Measurements from ENCODE around the gene ENKD1.

Gene ENKD1

DNA sequence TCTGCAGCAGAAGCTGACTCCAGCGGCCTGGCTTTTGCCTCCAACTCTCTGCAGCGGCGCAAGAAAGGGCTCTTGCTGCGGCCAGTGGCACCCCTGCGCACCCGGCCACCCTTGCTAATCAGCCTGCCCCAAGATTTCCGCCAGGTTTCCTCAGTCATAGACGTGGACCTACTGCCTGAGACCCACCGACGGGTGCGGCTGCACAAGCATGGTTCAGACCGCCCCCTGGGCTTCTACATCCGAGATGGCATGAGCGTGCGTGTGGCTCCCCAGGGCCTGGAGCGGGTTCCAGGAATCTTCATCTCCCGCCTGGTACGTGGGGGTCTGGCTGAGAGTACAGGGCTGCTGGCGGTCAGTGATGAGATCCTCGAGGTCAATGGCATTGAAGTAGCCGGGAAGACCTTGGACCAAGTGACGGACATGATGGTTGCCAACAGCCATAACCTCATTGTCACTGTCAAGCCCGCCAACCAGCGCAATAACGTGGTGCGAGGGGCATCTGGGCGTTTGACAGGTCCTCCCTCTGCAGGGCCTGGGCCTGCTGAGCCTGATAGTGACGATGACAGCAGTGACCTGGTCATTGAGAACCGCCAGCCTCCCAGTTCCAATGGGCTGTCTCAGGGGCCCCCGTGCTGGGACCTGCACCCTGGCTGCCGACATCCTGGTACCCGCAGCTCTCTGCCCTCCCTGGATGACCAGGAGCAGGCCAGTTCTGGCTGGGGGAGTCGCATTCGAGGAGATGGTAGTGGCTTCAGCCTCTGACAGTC, 4.5 kb downstream of the ENKD1 start:
- ChIA-PET POLR2A (ENCODE audit: low non-redundant PET) (interaction anchor here (0.5 kb wide), 1 partner anchor 132 kb away, joined by 3 read pairs; no protein-coding TSS in a partner anchor), CTCF (interaction anchor here (0.6 to 2.3 kb wide), 3 partner anchors 11 to 141 kb away, joined by 3 to 11 read pairs (median 3); no protein-coding TSS in a partner anchor)
- DNase-seq (ENCODE audit: low spot score): no peak
- peak overlapping the region; percentile 92 for H3K27ac ChIP-seq
- TF ChIP-seq, protein P1, sequence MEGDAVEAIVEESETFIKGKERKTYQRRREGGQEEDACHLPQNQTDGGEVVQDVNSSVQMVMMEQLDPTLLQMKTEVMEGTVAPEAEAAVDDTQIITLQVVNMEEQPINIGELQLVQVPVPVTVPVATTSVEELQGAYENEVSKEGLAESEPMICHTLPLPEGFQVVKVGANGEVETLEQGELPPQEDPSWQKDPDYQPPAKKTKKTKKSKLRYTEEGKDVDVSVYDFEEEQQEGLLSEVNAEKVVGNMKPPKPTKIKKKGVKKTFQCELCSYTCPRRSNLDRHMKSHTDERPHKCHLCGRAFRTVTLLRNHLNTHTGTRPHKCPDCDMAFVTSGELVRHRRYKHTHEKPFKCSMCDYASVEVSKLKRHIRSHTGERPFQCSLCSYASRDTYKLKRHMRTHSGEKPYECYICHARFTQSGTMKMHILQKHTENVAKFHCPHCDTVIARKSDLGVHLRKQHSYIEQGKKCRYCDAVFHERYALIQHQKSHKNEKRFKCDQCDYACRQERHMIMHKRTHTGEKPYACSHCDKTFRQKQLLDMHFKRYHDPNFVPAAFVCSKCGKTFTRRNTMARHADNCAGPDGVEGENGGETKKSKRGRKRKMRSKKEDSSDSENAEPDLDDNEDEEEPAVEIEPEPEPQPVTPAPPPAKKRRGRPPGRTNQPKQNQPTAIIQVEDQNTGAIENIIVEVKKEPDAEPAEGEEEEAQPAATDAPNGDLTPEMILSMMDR (conservative IDR thresholded peaks at IDR 0.05; ENCODE audit: low read depth): no peak

DNA sequence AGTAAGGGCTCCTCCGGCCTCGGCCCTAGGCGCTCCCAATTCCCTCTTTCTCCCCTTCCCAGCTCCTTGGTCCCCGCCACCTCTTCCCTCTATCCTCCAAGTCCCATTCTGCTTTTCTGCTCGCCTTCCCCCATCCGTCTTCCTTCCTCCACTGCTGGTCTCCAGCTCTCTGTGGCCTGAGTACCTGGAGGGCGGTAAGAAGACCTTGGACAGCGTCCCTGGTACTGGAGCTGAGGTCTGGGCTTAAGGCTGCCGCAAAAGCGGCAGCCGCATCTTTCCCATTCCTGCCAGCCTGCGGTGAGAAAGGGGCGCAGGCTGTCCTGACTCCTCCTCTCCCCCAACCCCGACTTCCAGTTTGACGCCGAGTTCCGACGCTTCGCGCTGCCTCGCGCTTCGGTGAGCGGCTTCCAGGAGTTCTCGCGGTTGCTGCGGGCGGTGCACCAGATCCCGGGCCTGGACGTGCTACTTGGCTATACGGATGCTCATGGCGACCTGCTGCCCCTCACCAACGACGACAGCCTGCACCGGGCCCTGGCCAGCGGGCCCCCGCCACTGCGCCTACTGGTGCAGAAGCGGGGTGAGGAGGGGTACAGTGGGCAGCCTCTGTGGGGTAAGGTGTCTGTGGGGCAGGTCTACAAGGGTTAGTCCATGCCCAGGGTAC, 5.3 kb downstream of the ENKD1 start:
- H3K27ac ChIP-seq: peak overlapping the region; percentile 92
- ChIA-PET POLR2A (ENCODE audit: low non-redundant PET) (no interaction called here), CTCF (interaction anchor here (0.6 to 1.0 kb wide), 3 partner anchors 12 to 344 kb away, joined by 3 to 5 read pairs (median 3); no protein-coding TSS in a partner anchor)
- TF ChIP-seq, protein P1 (conservative IDR thresholded peaks at IDR 0.05; ENCODE audit: low read depth): no peak
- DNase-seq (ENCODE audit: low spot score): peak; percentile 41

DNA sequence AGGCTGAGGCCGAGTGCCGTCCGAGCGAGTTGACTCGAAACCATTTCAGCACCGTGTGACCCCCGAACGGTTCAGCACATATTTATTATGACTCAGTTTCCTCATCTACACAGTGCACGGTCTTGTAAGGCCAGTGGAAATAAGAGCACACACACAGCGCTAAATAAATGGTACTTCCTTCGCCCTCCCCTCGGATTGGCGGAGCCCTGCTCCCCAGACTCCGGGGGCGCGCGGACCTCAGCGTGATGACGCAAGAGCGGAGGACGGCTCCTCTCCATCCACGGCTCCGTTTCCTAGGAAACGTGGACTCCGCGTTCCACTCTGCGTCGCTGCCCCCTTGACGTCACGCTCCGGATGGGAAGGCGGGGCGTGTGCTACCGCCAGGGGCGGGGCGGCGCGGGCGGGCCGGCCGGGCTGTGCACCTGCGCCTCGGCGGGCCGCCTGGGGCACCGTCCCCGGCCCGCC, 6.0 kb downstream of the ENKD1 start, which contains the start of gene PARD6A:
PARD6A (plus strand) TSS at position 397 of the 465 bp plus-strand sequence. CDS start 79 bp downstream, outside the sequence.
- TF ChIP-seq, protein P1 (conservative IDR thresholded peaks at IDR 0.05; ENCODE audit: low read depth): no peak
- peak; percentile 98 for DNase-seq (ENCODE audit: low spot score)
- ChIA-PET POLR2A (ENCODE audit: low non-redundant PET) (no interaction called here), CTCF (no interaction called here)
- H3K27ac ChIP-seq: peak within 1 kb of the TSS; percentile 92

DNA sequence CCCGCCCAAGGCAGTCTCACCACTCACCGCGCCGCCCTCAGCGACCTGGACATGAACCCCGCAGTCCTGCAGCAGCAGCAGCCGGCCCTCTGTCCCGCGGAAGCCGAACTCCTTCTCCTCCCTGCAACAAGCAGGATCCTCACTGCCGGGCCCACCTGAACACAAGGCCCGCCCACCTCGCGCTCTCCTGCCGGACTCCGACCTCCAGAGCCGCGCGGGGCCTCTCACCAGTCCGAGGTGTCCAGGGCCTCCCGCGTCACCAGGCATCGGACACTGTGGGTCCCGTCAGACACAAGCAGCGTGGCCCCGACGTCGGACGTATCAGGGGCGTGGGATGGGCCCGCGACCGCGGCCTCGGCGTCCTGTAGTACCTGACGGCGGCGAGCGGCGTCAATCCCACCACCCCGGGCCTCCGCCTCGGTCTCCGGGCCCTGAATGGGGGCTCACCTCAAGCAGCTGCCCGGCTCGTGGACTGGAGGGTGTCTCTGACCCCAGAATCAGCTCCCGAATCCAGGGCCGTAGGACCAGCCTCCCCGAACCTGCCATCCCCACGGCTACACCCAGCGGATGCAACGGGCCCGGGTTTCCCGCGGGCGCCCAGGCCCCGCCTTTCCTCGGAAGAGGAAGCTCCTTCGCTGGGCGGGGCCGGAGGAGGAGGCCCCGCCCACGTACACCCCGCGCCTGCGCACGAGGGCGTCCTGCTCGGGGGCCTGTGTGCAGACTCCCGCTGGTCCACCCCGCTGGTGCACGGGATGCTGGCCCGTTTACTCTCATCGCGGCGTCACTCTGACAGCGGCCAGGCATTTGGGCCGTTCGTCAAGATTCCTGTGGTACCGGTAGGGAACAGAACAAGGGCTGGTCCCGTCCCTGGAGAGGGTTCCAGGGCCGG, 6.6 kb downstream of the ENKD1 start, which contains the start of gene ACD:
ACD (minus strand) TSS at position 586 of the 889 bp plus-strand sequence; CDS start at position 546, 40 bp downstream.
- peak; percentile 98 for DNase-seq (ENCODE audit: low spot score)
- ChIA-PET POLR2A (ENCODE audit: low non-redundant PET) (no interaction called here), CTCF (interaction anchor here (1.0 to 1.1 kb wide), 2 partner anchors 16 to 97 kb away, joined by 3 to 4 read pairs; partner anchors contain the start of gene CTCF)
- TF ChIP-seq, protein P1 (conservative IDR thresholded peaks at IDR 0.05; ENCODE audit: low read depth): no peak
- H3K27ac ChIP-seq: peak within 1 kb of the TSS; percentile 92

DNA sequence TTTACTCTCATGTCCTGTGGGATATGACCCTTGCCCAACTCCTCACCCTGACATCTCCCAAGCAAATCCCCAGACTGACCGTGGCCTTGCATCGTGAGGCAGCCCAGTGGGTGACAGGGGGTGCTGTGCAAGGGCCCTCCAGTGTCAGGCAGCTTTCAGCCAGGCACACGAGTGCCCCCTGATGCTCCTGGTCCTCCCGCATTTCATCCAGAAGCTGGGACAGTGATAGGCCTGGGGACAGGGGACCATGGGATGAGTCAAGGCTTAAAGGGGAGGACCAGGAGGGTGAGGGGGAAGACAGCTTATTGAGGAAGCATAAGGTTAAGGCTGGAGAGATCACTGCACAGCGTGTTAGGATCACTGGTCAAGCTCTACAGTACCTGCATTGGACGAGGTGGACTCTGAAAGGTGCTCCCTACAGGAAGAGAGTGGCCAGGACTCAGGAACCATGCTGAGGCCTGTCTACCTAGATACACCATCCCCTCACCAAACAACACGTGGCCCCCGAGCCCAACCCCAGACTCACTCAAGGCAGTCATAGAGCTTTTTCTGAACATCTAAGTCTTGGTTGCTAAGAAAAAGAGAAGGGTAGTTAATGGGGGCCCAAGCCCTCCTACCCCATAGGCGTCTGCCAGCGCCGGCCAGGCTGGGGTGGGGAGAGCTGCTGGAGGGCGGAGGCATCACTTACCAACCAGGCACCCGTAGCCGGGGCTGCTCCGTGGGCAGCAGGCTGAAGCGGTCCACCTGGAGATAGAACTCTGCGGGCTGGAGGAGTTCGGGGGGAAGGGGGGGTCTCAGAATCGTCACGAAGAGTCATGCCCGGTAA, 7.5 kb downstream of the ENKD1 start:
- ChIA-PET CTCF (interaction anchor here (0.6 to 1.2 kb wide), 4 partner anchors 14 to 155 kb away, joined by 3 to 4 read pairs (median 4); partner anchors contain the start of gene CTCF), POLR2A (ENCODE audit: low non-redundant PET) (no interaction called here)
- DNase-seq (ENCODE audit: low spot score): no peak
- TF ChIP-seq, protein P1 (conservative IDR thresholded peaks at IDR 0.05; ENCODE audit: low read depth): no peak
- H3K27ac ChIP-seq: peak overlapping the region; percentile 92

Measured in RWPE1 (cell line).